Fibroblast of pulmonary artery (primary cell): ENCODE results near the gene ZNF417.
A peak's percentile ranks its signal among the peaks of the same experiment; 100 is the strongest.
"Not testable (repeated sequence)": the region's sequence is repeated elsewhere in the genome, so short reads cannot be mapped to it uniquely, and the experiment has no call there.

Experiments used
- DNase-seq: peaks from one replicate; pipeline ENCODE4 v3.0.0-alpha.2; 2010; ENCODE audit warnings: low read depth
- H3K4me3 ChIP-seq: replicated peaks from 2 replicates; pipeline ENCODE4 v1.5.1; 2011; ENCODE audit warnings: low read depth, mild to moderate bottlenecking, control low read depth, low read length, moderate library complexity
- CTCF ChIP-seq: IDR thresholded peaks from 2 replicates; pipeline ENCODE4 v1.5.1; 2011; ENCODE audit warnings: mild to moderate bottlenecking, control low read depth, low read length, inconsistent platforms; ENCODE audit errors: missing control alignments

Gene ZNF417

GRCh38 chr19:57927587-57927986, 11.2 kb upstream of the ZNF417 start:
- no peak for DNase-seq
- H3K4me3 ChIP-seq: no peak overlapping the region
- no peak for TF ChIP-seq CTCF

GRCh38 chr19:57914531-57914930, 1.9 kb downstream of the ZNF417 start:
- no peak for DNase-seq
- no peak for TF ChIP-seq CTCF
- no peak overlapping the region for H3K4me3 ChIP-seq

- no peak overlapping the region for H3K4me3 ChIP-seq
- DNase-seq: no peak
- TF ChIP-seq CTCF: no peak
Measured at GRCh38 chr19:57907394-57907793, 9.0 kb downstream of the ZNF417 start.

- DNase-seq: no peak
- no peak for TF ChIP-seq CTCF
- H3K4me3 ChIP-seq: no peak overlapping the region
Measured at GRCh38 chr19:57905258-57905657, 11.1 kb downstream of the ZNF417 start.

GRCh38 chr19:57903618-57904184, 12.7 kb downstream of the ZNF417 start:
- no peak for DNase-seq
- no peak overlapping the region for H3K4me3 ChIP-seq
- TF ChIP-seq CTCF: no peak

GRCh38 chr19:57900311-57900710, 16.1 kb downstream of the ZNF417 start:
- H3K4me3 ChIP-seq: no peak overlapping the region
- TF ChIP-seq CTCF: no peak
- no peak for DNase-seq

- peak; percentile 65 for DNase-seq
- H3K4me3 ChIP-seq: not testable (repeated sequence)
Measured at GRCh38 chr19:57890706-57891105, 25.7 kb downstream of the ZNF417 start.
